GM12892 (cell line): Measurements from ENCODE around the gene GBE1.

Experiments
- POLR2A ChIP-seq: IDR thresholded peaks from 2 replicates; pipeline ENCODE4 v1.6.1; 2011; ENCODE audit warnings: low read depth, low read length, control low read depth
- POLR2AphosphoS5 ChIP-seq: IDR thresholded peaks from 2 replicates; pipeline ENCODE4 v1.6.1; 2011; ENCODE audit warnings: low read depth, low read length, control low read depth

DNA sequence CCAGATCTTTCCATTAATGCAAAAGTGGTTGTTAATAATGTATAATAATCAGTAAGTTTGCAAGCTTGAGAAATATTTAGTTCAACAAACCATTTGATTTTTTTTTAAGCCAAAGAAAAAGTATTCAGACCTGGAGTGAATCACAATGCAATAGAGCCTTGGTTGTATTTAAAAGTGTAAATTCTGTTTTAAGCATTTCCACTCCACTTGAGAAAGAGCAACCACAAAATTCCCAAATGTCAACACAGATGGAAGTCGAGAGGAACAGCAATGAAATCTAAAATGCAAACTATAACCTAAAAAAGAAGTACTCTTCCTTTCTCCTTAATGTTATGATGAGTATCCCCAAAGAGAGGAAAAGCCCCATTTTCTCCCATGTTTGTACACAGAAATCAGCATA, 20.2 kb downstream of the GBE1 start:
- TF ChIP-seq POLR2A: no peak
- TF ChIP-seq POLR2AphosphoS5: no peak
